HEK293 (cell line): ENCODE data around the gene HMMR.

ENCODE experiments used
- CTCF ChIA-PET: fragments of 350-600 bp; formaldehyde crosslinking; extraction: SDS; loops from one replicate; lab custom pipeline; 2021; ENCODE audit warnings: antibody characterized with exemption; lab: Yijun Ruan, JAX
- POLR2A ChIA-PET: fragments of 300-600 bp; formaldehyde crosslinking; extraction: SDS; loops from one replicate; lab custom pipeline; 2020; ENCODE audit warnings: antibody characterized with exemption, inconsistent platforms; lab: Yijun Ruan, JAX
- H3K27ac ChIP-seq: fragments of 200-500 bp; sonication (Bioruptor generic); 2 replicates; pipeline ENCODE4 v1.5.1; 2014; ENCODE audit warnings: low read depth, low read length, control low read depth, inconsistent platforms; ENCODE audit errors: extremely low read depth
- H3K36me3 ChIP-seq, 2 experiments: fragments of 200-500 bp in 1 of 2; sonication (Bioruptor generic) in 1 of 2; 1 replicate in 1 of 2; 2 replicates in 1 of 2; pipeline ENCODE4 v1.5.1; 2014 to 2017; ENCODE audit warnings: inconsistent platforms in 2 of 2, low read length in 2 of 2; ENCODE audit not compliant: control insufficient read depth in 2 of 2, insufficient read depth in 1 of 2
- H3K4me1 ChIP-seq: fragments of 200-500 bp; sonication (Bioruptor generic); 2 replicates; pipeline ENCODE4 v1.5.1; 2014; ENCODE audit warnings: mild to moderate bottlenecking, low read length, inconsistent platforms; ENCODE audit not compliant: control insufficient read depth, insufficient read depth
- H3K4me3 ChIP-seq: 2 replicates; pipeline ENCODE4 v1.5.1; 2011; ENCODE audit warnings: low read depth, mild to moderate bottlenecking, control low read depth, low read length, moderate library complexity
- H3K9me3 ChIP-seq: fragments of 200-500 bp; sonication (Bioruptor generic); 2 replicates; pipeline ENCODE4 v1.5.1; 2014; ENCODE audit warnings: low read depth, low read length, inconsistent platforms; ENCODE audit not compliant: control insufficient read depth, insufficient read depth
- CTCF ChIP-seq: fragments of 450-650 bp; formaldehyde crosslinking; IDR thresholded peaks from 2 replicates; pipeline ENCODE4 v1.5.1; 2016; ENCODE audit warnings: missing biosample characterization, missing genetic modification characterization
- GFI1B ChIP-seq: fragments of 450-650 bp; formaldehyde crosslinking; IDR thresholded peaks from 2 replicates; pipeline ENCODE4 v1.5.1; 2016; ENCODE audit warnings: missing biosample characterization, missing genetic modification characterization
- GLIS1 ChIP-seq: fragments of 450-650 bp; formaldehyde crosslinking; IDR thresholded peaks from 2 replicates; pipeline ENCODE4 v1.5.1; 2016; ENCODE audit warnings: missing biosample characterization, missing genetic modification characterization
- HOXC10 ChIP-seq: sonication (generic); formaldehyde crosslinking; IDR thresholded peaks from 2 replicates; pipeline ENCODE4 v1.8.1; 2023; ENCODE audit warnings: mild to moderate bottlenecking, missing genetic modification reagents
- INSM2 ChIP-seq: fragments of 450-650 bp; formaldehyde crosslinking; IDR thresholded peaks from 2 replicates; pipeline ENCODE4 v1.5.1; 2016; ENCODE audit warnings: missing biosample characterization, missing genetic modification characterization
- KLF17 ChIP-seq: fragments of 450-650 bp; formaldehyde crosslinking; IDR thresholded peaks from 2 replicates; pipeline ENCODE4 v1.5.1; 2016; ENCODE audit warnings: missing biosample characterization, missing genetic modification characterization
- MYNN ChIP-seq: fragments of 450-650 bp; formaldehyde crosslinking; IDR thresholded peaks from 2 replicates; pipeline ENCODE4 v1.5.1; 2016; ENCODE audit warnings: missing biosample characterization, missing genetic modification characterization, borderline replicate concordance
- OSR2 ChIP-seq: fragments of 450-650 bp; formaldehyde crosslinking; IDR thresholded peaks from 2 replicates; pipeline ENCODE4 v1.5.1; 2016; ENCODE audit warnings: missing biosample characterization, missing genetic modification characterization
- SALL2 ChIP-seq: fragments of 450-650 bp; formaldehyde crosslinking; IDR thresholded peaks from 2 replicates; pipeline ENCODE4 v1.5.0; 2017; ENCODE audit warnings: missing biosample characterization, mild to moderate bottlenecking, missing genetic modification characterization, borderline replicate concordance
- YY1 ChIP-seq: fragments of 450-650 bp; formaldehyde crosslinking; IDR thresholded peaks from 2 replicates; pipeline ENCODE4 v1.5.1; 2018; ENCODE audit warnings: missing biosample characterization, missing genetic modification characterization
- ZNF121 ChIP-seq: fragments of 450-650 bp; formaldehyde crosslinking; IDR thresholded peaks from 2 replicates; pipeline ENCODE4 v1.5.1; 2016; ENCODE audit warnings: missing biosample characterization, missing genetic modification characterization
- ZNF146 ChIP-seq: fragments of 450-650 bp; formaldehyde crosslinking; IDR thresholded peaks from 2 replicates; pipeline ENCODE4 v1.5.1; 2016; ENCODE audit warnings: missing biosample characterization, missing genetic modification characterization
- ZNF148 ChIP-seq: fragments of 450-650 bp; formaldehyde crosslinking; IDR thresholded peaks from 2 replicates; pipeline ENCODE4 v1.5.0; 2017; ENCODE audit warnings: missing biosample characterization, missing genetic modification characterization, borderline replicate concordance
- ZNF214 ChIP-seq: fragments of 450-650 bp; formaldehyde crosslinking; IDR thresholded peaks from 2 replicates; pipeline ENCODE4 v1.5.1; 2017; ENCODE audit warnings: missing biosample characterization, mild to moderate bottlenecking, missing genetic modification characterization, borderline replicate concordance
- ZNF239 ChIP-seq: fragments of 450-650 bp; formaldehyde crosslinking; IDR thresholded peaks from 2 replicates; pipeline ENCODE4 v1.5.1; 2016; ENCODE audit warnings: missing biosample characterization, missing genetic modification characterization
- ZNF366 ChIP-seq: fragments of 450-650 bp; formaldehyde crosslinking; conservative IDR thresholded peaks from 2 replicates; pipeline ENCODE4 v1.5.1; 2016; ENCODE audit warnings: missing biosample characterization, missing genetic modification characterization
- ZNF610 ChIP-seq: fragments of 450-650 bp; formaldehyde crosslinking; IDR thresholded peaks from 2 replicates; pipeline ENCODE4 v1.5.1; 2016; ENCODE audit warnings: missing biosample characterization, missing genetic modification characterization, borderline replicate concordance
- ZNF660 ChIP-seq: fragments of 450-650 bp; IDR thresholded peaks from 2 replicates; pipeline ENCODE4 v1.5.1; 2018; ENCODE audit warnings: missing biosample characterization, mild to moderate bottlenecking, missing genetic modification characterization
- ZNF704 ChIP-seq: fragments of 450-650 bp; formaldehyde crosslinking; IDR thresholded peaks from 2 replicates; pipeline ENCODE4 v1.5.1; 2016; ENCODE audit warnings: missing biosample characterization, missing genetic modification characterization
- ZNF747 ChIP-seq: fragments of 450-650 bp; formaldehyde crosslinking; IDR thresholded peaks from 2 replicates; pipeline ENCODE4 v1.5.1; 2016; ENCODE audit warnings: missing biosample characterization, missing genetic modification characterization
- ZNF785 ChIP-seq: fragments of 450-650 bp; formaldehyde crosslinking; IDR thresholded peaks from 2 replicates; pipeline ENCODE4 v1.5.1; 2016; ENCODE audit warnings: missing biosample characterization, missing genetic modification characterization
- ZNF843 ChIP-seq: fragments of 450-650 bp; formaldehyde crosslinking; IDR thresholded peaks from 2 replicates; pipeline ENCODE4 v1.5.1; 2016; ENCODE audit warnings: missing biosample characterization, missing genetic modification characterization
- ZSCAN30 ChIP-seq: fragments of 450-650 bp; IDR thresholded peaks from 2 replicates; pipeline ENCODE4 v1.5.1; 2018; ENCODE audit warnings: missing biosample characterization, mild to moderate bottlenecking, missing genetic modification characterization, moderate library complexity
- ZXDB ChIP-seq: fragments of 450-650 bp; formaldehyde crosslinking; IDR thresholded peaks from 2 replicates; pipeline ENCODE4 v1.5.1; 2016; ENCODE audit warnings: missing biosample characterization, missing genetic modification characterization

HMMR gene

GRCh38 chr5:163459819-163460561 is 442 bp upstream of the HMMR start, which contains the start of gene NUDCD2 (continued):
- TF ChIP-seq KLF17 (peak; percentile 59; the same call in 1 of the 2 replicates), HOXC10 (CRISPR knock-in tag) (no peak), GLIS1 (peak; percentile 48; the same call in 1 of the 2 replicates), ZNF843 (tag by site-specific recombination) (0 out of 2 replicates have a peak, but pooled peaks have one; percentile 30), SALL2 (tag by site-specific recombination) (no peak), ZSCAN30 (tag by site-specific recombination) (peak; percentile 29; the same call in 1 of the 2 replicates), ZNF239 (tag by site-specific recombination) (no peak), ZNF660 (tag by site-specific recombination) (peak; percentile 85), CTCF (tag by site-specific recombination) (peak; percentile 89), ZNF704 (tag by site-specific recombination) (no peak), ZNF747 (no peak), ZNF785 (tag by site-specific recombination) (no peak), ZNF610 (tag by site-specific recombination) (peak; percentile 66; the same call in 1 of the 2 replicates)

GRCh38 chr5:163463063-163463435 is 2.6 kb downstream of the HMMR start:
- peaks cover 7% of the 10 kb centered on the region for H3K4me1 ChIP-seq
- TF ChIP-seq GFI1B (no peak), INSM2 (tag by site-specific recombination) (no peak), MYNN (tag by site-specific recombination) (no peak), ZNF214 (no peak), ZNF121 (tag by site-specific recombination) (no peak), OSR2 (tag by site-specific recombination) (no peak), ZNF366 (tag by site-specific recombination) (no peak), YY1 (no peak), ZNF146 (no peak), ZXDB (tag by site-specific recombination) (no peak), ZNF148 (tag by site-specific recombination) (no peak)
- CTCF ChIA-PET: interaction anchor here (0.6 kb wide), 1 partner anchor 336 kb away, joined by 3 read pairs; no protein-coding TSS in a partner anchor
- POLR2A ChIA-PET: interaction anchor here (0.7 kb wide), 1 partner anchor 48 kb away, joined by 5 read pairs; no protein-coding TSS in a partner anchor
- H3K36me3 ChIP-seq: peaks cover 26 to 28% of the 10 kb centered on the region in 2 experiments
- H3K27ac ChIP-seq: no peak overlapping the region
- H3K9me3 ChIP-seq: no peaks in the 10 kb centered on the region
- H3K4me3 ChIP-seq: no peak overlapping the region
